ENCODE measurements around the gene TBPL1. TPM values are rescaled to one million over a fixed set of nuclear protein-coding genes. Genes with fewer than 3 reads are reported as not detected.
A peak's percentile ranks its signal among the peaks of the same experiment; 100 is the strongest.

The TBPL1 gene
- total and polyA plus RNA-seq, 2 of the 13 experiments (the other 11 are each of a cell fraction or from before 2014, with no cell fraction given): 25.3 to 39.3 TPM

GRCh38 chr6:133951881-133952814 is 876 bp upstream of the TBPL1 start (continued):
- TF ChIP-seq ZBTB20 (CRISPR knock-in tag; IDR thresholded peaks at IDR 0.05; ENCODE audit: borderline replicate concordance, low read depth) (no peak), GMEB2 (CRISPR knock-in tag; IDR thresholded peaks at IDR 0.05; ENCODE audit: low read depth) (no peak), ZNF607 (CRISPR knock-in tag; IDR thresholded peaks at IDR 0.05; ENCODE audit: borderline replicate concordance) (peak; percentile 43; the same call in 1 of the 2 replicates), GLI4 (CRISPR knock-in tag; IDR thresholded peaks at IDR 0.05; ENCODE audit: borderline replicate concordance) (0 out of 2 replicates have a peak, but pooled peaks have one; percentile 63), YEATS2 (CRISPR knock-in tag; IDR thresholded peaks at IDR 0.05; ENCODE audit: borderline replicate concordance) (no peak), MED13 (CRISPR knock-in tag; IDR thresholded peaks at IDR 0.05) (no peak), ZFP36 (IDR thresholded peaks at IDR 0.05; ENCODE audit: borderline replicate concordance, low read depth, low read length, partially characterized antibody) (no peak), KDM1A (CRISPR knock-in tag; IDR thresholded peaks at IDR 0.05) (no peak), TBL1XR1 (IDR thresholded peaks at IDR 0.05; ENCODE audit: borderline replicate concordance, low read length, partially characterized antibody) (no peak), CERS6 (CRISPR knock-in tag; IDR thresholded peaks at IDR 0.05) (no peak), TBP (CRISPR knock-in tag; IDR thresholded peaks at IDR 0.05) (no peak), FOXC1 (CRISPR knock-in tag; IDR thresholded peaks at IDR 0.05; ENCODE audit: borderline replicate concordance) (no peak), DMTF1 (CRISPR knock-in tag; IDR thresholded peaks at IDR 0.05) (peak; percentile 59; the same call in 1 of the 2 replicates), KLF15 (CRISPR knock-in tag; IDR thresholded peaks at IDR 0.05; ENCODE audit: borderline replicate concordance) (peak; percentile 39; the same call in 1 of the 2 replicates)
- TF ChIP-seq, protein P1, sequence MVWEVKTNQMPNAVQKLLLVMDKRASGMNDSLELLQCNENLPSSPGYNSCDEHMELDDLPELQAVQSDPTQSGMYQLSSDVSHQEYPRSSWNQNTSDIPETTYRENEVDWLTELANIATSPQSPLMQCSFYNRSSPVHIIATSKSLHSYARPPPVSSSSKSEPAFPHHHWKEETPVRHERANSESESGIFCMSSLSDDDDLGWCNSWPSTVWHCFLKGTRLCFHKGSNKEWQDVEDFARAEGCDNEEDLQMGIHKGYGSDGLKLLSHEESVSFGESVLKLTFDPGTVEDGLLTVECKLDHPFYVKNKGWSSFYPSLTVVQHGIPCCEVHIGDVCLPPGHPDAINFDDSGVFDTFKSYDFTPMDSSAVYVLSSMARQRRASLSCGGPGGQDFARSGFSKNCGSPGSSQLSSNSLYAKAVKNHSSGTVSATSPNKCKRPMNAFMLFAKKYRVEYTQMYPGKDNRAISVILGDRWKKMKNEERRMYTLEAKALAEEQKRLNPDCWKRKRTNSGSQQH (CRISPR knock-in tag; IDR thresholded peaks at IDR 0.05; ENCODE audit: low read depth): no peak
- TF ChIP-seq, protein P2, sequence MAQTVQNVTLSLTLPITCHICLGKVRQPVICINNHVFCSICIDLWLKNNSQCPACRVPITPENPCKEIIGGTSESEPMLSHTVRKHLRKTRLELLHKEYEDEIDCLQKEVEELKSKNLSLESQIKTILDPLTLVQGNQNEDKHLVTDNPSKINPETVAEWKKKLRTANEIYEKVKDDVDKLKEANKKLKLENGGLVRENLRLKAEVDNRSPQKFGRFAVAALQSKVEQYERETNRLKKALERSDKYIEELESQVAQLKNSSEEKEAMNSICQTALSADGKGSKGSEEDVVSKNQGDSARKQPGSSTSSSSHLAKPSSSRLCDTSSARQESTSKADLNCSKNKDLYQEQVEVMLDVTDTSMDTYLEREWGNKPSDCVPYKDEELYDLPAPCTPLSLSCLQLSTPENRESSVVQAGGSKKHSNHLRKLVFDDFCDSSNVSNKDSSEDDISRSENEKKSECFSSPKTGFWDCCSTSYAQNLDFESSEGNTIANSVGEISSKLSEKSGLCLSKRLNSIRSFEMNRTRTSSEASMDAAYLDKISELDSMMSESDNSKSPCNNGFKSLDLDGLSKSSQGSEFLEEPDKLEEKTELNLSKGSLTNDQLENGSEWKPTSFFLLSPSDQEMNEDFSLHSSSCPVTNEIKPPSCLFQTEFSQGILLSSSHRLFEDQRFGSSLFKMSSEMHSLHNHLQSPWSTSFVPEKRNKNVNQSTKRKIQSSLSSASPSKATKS (CRISPR knock-in tag; IDR thresholded peaks at IDR 0.05): no peak
